ENCODE measurements around the gene NFIA.

NFIA gene

DNA sequence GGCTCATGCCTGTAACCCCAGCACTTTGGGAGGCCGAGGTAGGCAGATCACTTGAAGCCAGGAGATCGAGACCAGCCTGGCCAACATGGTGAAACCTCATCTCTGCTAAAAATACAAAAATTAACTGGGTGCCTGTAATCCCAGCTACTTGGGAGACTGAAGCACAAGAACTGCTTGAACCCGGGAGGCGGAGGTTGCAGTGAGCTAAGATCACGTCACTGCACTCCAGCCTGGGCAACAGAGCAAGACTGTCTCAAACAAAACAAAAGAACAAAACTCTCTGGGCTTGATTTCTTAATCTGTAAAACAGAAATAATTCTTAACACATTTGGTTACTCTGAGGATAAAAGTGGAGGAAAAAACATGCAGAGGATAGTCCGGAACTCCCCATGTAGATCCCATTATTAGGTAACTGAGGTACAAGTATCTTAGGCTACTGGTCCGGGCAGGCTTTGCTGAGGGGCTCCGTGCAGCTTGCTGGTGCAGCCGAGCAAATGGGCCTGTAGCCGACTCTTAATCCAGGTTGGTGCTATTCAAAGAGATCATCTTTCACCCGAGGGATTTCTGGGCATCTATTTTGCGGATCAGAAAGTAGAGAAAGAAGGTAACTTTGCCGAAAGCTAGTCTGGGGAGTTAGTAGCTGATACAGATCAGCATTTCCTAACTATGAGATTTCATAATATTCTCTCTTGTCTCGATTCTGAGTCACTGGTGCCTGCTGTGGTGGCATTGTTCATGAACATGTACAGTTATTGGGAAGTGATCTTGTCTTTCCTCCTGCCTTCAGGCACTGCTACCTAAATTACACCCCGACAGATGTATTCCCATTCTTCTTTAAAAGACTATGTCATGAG lies 56.8 kb downstream of the NFIA start:
- H3K36me3 ChIP-seq (ENCODE audit: insufficient read depth, low read length): no peaks in the 10 kb centered on the region
- TF ChIP-seq POLR2AphosphoS5 (IDR thresholded peaks at IDR 0.05; ENCODE audit: borderline replicate concordance, low read depth, low read length): no peak
- no peak for TF ChIP-seq EZH2 (IDR thresholded peaks at IDR 0.05)
- TF ChIP-seq FOXP2 (optimal IDR thresholded peaks at IDR 0.05; ENCODE audit: control extremely low read depth, extremely low read length, insufficient read depth): no peak
- peak overlapping the region; percentile 38 for H3K4me3 ChIP-seq
- peak overlapping the region; percentile 73 for H3K27ac ChIP-seq
- H3K9me3 ChIP-seq (ENCODE audit: low read depth, low read length): no peaks in the 10 kb centered on the region
- H3K9ac ChIP-seq (ENCODE audit: insufficient read length): peak overlapping the region; percentile 7
- DNase-seq (ENCODE audit: low read depth, low spot score): peak; percentile 65

DNA sequence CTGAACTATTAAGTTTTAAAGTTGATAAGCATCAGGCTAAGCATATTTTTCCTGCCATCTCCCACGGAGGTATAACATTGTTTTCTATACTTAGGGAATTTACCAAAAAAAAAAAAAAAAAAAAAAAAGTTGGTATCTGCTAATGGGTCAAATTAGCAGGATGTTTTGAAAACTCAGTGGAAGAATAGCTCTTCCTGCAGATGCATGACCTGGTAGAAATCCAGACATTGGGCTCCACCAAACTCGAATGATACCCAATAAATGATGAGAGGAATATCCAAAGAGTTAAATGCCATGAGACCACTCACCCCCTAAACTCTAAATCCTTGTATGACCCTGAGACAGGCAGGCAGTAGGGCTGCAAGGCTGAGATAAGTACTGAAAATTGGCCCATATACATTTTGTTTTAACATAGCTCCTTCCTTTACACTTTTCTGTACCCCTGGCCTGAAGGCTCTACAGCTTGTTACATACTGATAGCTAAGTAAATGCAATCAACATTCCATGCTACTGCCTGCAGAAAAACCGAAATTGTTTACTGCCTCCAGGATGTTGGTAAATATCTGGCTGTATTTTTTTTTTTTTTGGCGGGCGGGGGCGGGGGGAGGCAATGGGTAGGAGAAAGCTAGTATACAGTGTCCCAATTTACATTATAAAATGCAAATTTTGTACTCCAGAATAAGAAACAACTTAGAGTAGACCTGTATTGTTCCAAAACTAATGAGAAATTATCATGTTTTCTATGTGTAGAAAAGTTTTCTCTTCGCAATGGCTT lies 57.6 kb downstream of the NFIA start:
- TF ChIP-seq EZH2 (IDR thresholded peaks at IDR 0.05) (no peak), POLR2AphosphoS5 (IDR thresholded peaks at IDR 0.05; ENCODE audit: borderline replicate concordance, low read depth, low read length) (no peak), FOXP2 (optimal IDR thresholded peaks at IDR 0.05; ENCODE audit: control extremely low read depth, extremely low read length, insufficient read depth) (no peak)
- H3K4me3 ChIP-seq: peak overlapping the region; percentile 38
- no peaks in the 10 kb centered on the region for H3K36me3 ChIP-seq (ENCODE audit: insufficient read depth, low read length)
- peak overlapping the region; percentile 73 for H3K27ac ChIP-seq
- no peak for DNase-seq (ENCODE audit: low read depth, low spot score)
- peak overlapping the region; percentile 7 for H3K9ac ChIP-seq (ENCODE audit: insufficient read length)
- H3K9me3 ChIP-seq (ENCODE audit: low read depth, low read length): no peaks in the 10 kb centered on the region

DNA sequence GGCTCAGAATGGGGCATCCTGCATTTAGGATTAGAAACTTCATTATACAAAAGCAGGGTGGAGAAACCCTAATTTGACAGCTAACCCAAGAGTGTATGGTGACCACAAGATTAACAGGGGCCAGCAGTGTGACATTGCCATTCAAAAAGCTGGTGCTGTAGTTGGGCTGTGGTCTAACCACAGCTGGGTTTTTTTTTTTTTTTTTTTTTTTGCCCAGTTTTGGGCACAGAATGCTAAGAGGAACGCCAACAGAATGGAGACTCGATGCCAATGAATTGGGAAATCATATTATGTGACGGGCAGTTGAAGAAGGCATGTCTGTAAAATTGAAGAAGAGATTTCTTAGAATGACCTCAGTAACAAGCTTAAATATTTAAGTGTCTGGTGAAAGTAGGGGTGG lies 58.4 kb downstream of the NFIA start:
- no peak overlapping the region for H3K4me3 ChIP-seq
- H3K9me3 ChIP-seq (ENCODE audit: low read depth, low read length): no peaks in the 10 kb centered on the region
- no peak overlapping the region for H3K9ac ChIP-seq (ENCODE audit: insufficient read length)
- H3K27ac ChIP-seq: no peak overlapping the region; the same call in 1 of the 2 replicates
- no peak for TF ChIP-seq POLR2AphosphoS5 (IDR thresholded peaks at IDR 0.05; ENCODE audit: borderline replicate concordance, low read depth, low read length)
- TF ChIP-seq EZH2 (IDR thresholded peaks at IDR 0.05): no peak
- TF ChIP-seq FOXP2 (optimal IDR thresholded peaks at IDR 0.05; ENCODE audit: control extremely low read depth, extremely low read length, insufficient read depth): no peak
- no peaks in the 10 kb centered on the region for H3K36me3 ChIP-seq (ENCODE audit: insufficient read depth, low read length)
- DNase-seq (ENCODE audit: low read depth, low spot score): no peak

DNA sequence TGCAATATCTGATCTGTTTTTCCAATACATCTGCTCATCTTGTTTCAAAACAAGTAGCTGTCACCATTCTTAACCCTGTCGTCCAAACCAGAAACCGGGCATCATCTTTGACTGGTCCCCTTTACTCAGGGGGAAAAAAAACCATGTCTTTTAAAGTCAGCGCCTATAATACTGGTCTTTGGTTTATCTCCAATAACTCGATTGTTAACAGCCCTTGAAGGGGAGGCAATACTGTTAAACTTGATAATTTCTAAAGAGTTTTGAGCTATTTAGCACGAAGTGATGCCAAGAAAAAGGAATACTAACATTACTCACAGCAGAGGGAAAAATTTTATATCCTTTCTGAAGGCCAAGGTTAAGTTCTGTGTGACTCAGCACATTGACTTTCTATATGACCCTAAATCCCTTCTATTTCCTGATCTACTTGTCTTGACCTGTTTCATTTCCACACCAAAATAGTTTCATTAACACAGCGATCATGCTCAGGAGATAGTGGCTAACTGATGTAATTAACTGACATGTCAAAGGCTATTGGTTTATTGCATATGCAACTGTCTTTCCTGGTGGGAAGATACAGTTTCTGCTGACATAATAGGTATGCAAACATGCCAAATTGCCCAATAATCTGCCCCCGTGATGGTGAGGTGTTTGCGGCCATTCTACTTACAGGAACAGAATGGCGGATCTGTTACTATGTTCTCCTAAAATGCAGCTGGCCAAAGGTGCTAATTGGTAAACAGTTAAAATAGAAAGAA lies 59.1 kb downstream of the NFIA start:
- no peak for DNase-seq (ENCODE audit: low read depth, low spot score)
- no peak overlapping the region for H3K9ac ChIP-seq (ENCODE audit: insufficient read length)
- no peak for TF ChIP-seq POLR2AphosphoS5 (IDR thresholded peaks at IDR 0.05; ENCODE audit: borderline replicate concordance, low read depth, low read length)
- no peak for TF ChIP-seq EZH2 (IDR thresholded peaks at IDR 0.05)
- TF ChIP-seq FOXP2 (optimal IDR thresholded peaks at IDR 0.05; ENCODE audit: control extremely low read depth, extremely low read length, insufficient read depth): no peak
- no peaks in the 10 kb centered on the region for H3K9me3 ChIP-seq (ENCODE audit: low read depth, low read length)
- H3K36me3 ChIP-seq (ENCODE audit: insufficient read depth, low read length): no peaks in the 10 kb centered on the region
- H3K4me3 ChIP-seq: no peak overlapping the region
- peak overlapping the region; percentile 58; the same call in 1 of the 2 replicates for H3K27ac ChIP-seq

DNA sequence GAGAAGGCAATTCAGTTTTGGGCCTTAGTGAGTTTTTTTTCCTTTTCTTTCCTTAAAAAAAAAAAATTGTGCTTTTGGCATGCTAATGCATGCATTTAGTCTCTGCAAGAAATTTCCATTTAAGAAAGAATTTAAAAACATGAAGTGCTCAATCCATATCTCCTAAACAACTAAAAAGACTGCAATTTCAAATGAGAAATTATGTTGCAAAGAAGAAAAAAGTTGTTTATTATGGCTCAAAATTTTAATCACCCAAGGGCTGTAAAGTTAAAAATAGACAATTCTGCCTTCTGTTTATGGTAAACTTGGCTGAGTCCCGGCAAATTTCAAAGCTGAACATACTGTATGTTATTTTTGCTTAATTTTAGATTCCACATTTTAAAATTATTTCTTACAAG lies 59.7 kb downstream of the NFIA start:
- Histone ChIP-seq H3K9me3 (ENCODE audit: low read depth, low read length) (no peaks in the 10 kb centered on the region), H3K9ac (ENCODE audit: insufficient read length) (no peak overlapping the region), H3K27ac (peak overlapping the region; percentile 67; the same call in 1 of the 2 replicates), H3K36me3 (ENCODE audit: insufficient read depth, low read length) (no peaks in the 10 kb centered on the region), H3K4me3 (no peak overlapping the region)
- DNase-seq (ENCODE audit: low read depth, low spot score): no peak
- TF ChIP-seq EZH2 (IDR thresholded peaks at IDR 0.05): no peak
- TF ChIP-seq POLR2AphosphoS5 (IDR thresholded peaks at IDR 0.05; ENCODE audit: borderline replicate concordance, low read depth, low read length): no peak
- no peak for TF ChIP-seq FOXP2 (optimal IDR thresholded peaks at IDR 0.05; ENCODE audit: control extremely low read depth, extremely low read length, insufficient read depth)

DNA sequence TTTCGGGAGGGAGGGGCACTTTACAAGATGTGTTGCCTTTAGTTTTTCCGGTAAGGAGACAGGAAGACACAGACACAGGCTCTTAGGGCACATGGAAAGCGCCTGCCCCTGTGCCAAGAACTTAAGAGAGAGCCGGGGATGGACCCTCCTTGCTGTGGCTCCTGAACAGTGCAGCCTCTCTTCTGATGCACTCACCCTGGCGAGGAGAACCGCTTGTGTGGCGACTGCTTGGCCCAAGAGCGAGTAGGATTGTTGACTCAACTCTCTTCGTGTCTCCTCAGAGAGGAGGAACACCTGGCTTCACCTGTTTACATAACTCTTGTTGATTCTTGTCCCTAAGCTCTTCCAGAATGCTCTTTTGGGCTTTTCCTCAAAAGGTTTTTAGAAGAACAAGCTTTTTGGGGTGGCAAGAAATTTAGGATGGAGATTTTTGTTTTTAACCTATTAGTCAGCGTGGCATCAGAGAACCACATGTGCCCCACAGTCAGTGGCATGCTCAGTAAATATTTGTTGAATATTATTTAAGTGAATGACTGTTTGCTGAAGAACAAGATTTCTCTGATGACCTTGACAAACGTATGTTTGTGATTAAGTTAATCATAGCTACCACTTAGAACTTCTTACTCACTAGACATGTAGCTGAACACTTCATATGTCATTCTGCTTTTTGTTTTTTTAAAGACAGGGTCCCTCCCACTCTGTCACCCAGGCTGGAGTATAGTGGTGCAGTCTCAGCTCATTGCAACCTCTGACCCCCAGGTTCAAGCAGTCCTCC lies 60.6 kb downstream of the NFIA start:
- H3K9me3 ChIP-seq (ENCODE audit: low read depth, low read length): no peaks in the 10 kb centered on the region
- H3K27ac ChIP-seq: peak overlapping the region; percentile 67; the same call in 1 of the 2 replicates
- DNase-seq (ENCODE audit: low read depth, low spot score): no peak
- no peaks in the 10 kb centered on the region for H3K36me3 ChIP-seq (ENCODE audit: insufficient read depth, low read length)
- no peak overlapping the region for H3K4me3 ChIP-seq
- no peak for TF ChIP-seq FOXP2 (optimal IDR thresholded peaks at IDR 0.05; ENCODE audit: control extremely low read depth, extremely low read length, insufficient read depth)
- TF ChIP-seq POLR2AphosphoS5 (IDR thresholded peaks at IDR 0.05; ENCODE audit: borderline replicate concordance, low read depth, low read length): no peak
- TF ChIP-seq EZH2 (IDR thresholded peaks at IDR 0.05): no peak
- no peak overlapping the region for H3K9ac ChIP-seq (ENCODE audit: insufficient read length)

DNA sequence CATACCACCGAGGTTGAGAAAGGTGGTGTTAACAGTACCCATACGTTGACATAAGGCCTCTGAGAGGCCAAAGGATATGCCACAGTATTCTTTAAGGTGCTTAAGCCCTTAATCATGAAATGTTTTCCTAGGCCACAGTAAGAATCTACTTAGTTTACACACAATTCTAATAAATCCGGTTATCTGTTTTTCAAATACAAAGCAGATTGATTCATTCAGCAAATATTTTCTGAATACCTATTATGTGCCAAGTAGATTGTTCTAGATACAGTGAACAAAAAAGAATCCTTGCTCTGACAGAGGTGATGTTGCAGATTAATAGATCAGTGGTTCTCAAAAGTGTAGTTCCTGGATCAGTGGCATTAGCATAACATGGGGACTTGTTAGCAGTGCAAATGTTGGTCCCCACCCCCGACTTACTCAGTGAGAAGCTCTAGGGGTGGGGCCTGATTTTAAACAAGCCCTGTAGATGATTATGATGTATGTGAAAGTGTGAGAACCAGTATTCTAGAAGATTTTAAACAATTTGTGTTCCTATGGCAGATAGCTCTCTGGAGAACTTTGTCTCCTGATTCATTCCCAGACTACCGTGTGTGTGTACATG lies 61.6 kb downstream of the NFIA start:
- no peak overlapping the region for H3K9ac ChIP-seq (ENCODE audit: insufficient read length)
- no peaks in the 10 kb centered on the region for H3K9me3 ChIP-seq (ENCODE audit: low read depth, low read length)
- peak overlapping the region; percentile 20; the same call in 1 of the 2 replicates for H3K27ac ChIP-seq
- H3K36me3 ChIP-seq (ENCODE audit: insufficient read depth, low read length): no peaks in the 10 kb centered on the region
- H3K4me3 ChIP-seq: no peak overlapping the region
- TF ChIP-seq POLR2AphosphoS5 (IDR thresholded peaks at IDR 0.05; ENCODE audit: borderline replicate concordance, low read depth, low read length): no peak
- TF ChIP-seq FOXP2 (optimal IDR thresholded peaks at IDR 0.05; ENCODE audit: control extremely low read depth, extremely low read length, insufficient read depth): no peak
- TF ChIP-seq EZH2 (IDR thresholded peaks at IDR 0.05): no peak
- DNase-seq (ENCODE audit: low read depth, low spot score): no peak
